WTC11 (cell line): ENCODE measurements around the gene ANXA2.

ENCODE experiments used
- ESRRA ChIP-seq: sonication (generic); formaldehyde crosslinking; IDR thresholded peaks from 2 replicates; pipeline ENCODE4 v1.8.1; 2022; ENCODE audit warnings: mild to moderate bottlenecking, missing genetic modification reagents, borderline replicate concordance
- MXD4 ChIP-seq: fragments of 250-450 bp; sonication (Bioruptor Pico); IDR thresholded peaks from 2 replicates; pipeline ENCODE4 v1.8.0; 2021; ENCODE audit warnings: mild to moderate bottlenecking, moderate library complexity, borderline replicate concordance
- NR2C2 ChIP-seq: sonication (generic); formaldehyde crosslinking; IDR thresholded peaks from 2 replicates; pipeline ENCODE4 v1.8.0; 2022; ENCODE audit warnings: mild to moderate bottlenecking, missing genetic modification reagents
- SMAD4 ChIP-seq: sonication (generic); formaldehyde crosslinking; IDR thresholded peaks from 2 replicates; pipeline ENCODE4 v1.8.0; 2022; ENCODE audit warnings: mild to moderate bottlenecking, missing genetic modification reagents
- TF ChIP-seq, protein P1 (sequence below): sonication (generic); formaldehyde crosslinking; IDR thresholded peaks from 2 replicates; pipeline ENCODE4 v1.8.1; 2022; ENCODE audit warnings: low read depth, mild to moderate bottlenecking, moderate library complexity, missing genetic modification reagents, borderline replicate concordance
- TF ChIP-seq, protein P2 (sequence below): fragments of 200-600 bp; IDR thresholded peaks from 2 replicates; pipeline ENCODE4 v1.8.0; 2022; ENCODE audit warnings: antibody characterized with exemption
- TF ChIP-seq, protein P3 (sequence below): sonication (generic); formaldehyde crosslinking; IDR thresholded peaks from 2 replicates; pipeline ENCODE4 v1.8.1; 2023; ENCODE audit warnings: mild to moderate bottlenecking, moderate library complexity, missing genetic modification reagents
- TF ChIP-seq, protein P4 (sequence below): sonication (generic); formaldehyde crosslinking; IDR thresholded peaks from 2 replicates; pipeline ENCODE4 v1.8.1; 2022; ENCODE audit warnings: low read depth, missing genetic modification reagents, borderline replicate concordance
- TF ChIP-seq, protein P5 (sequence below): sonication (generic); formaldehyde crosslinking; IDR thresholded peaks from 2 replicates; pipeline ENCODE4 v1.8.1; 2022; ENCODE audit warnings: missing genetic modification reagents, borderline replicate concordance
- TF ChIP-seq, protein P6 (sequence below): sonication (generic); formaldehyde crosslinking; IDR thresholded peaks from 2 replicates; pipeline ENCODE4 v1.8.0; 2023; ENCODE audit warnings: missing genetic modification reagents
- TF ChIP-seq, protein P7 (sequence below): sonication (generic); formaldehyde crosslinking; IDR thresholded peaks from 2 replicates; pipeline ENCODE4 v1.8.0; 2022; ENCODE audit warnings: mild to moderate bottlenecking, missing genetic modification reagents
- TF ChIP-seq, protein P8 (sequence below): sonication (generic); formaldehyde crosslinking; IDR thresholded peaks from 2 replicates; pipeline ENCODE4 v1.8.0; 2022; ENCODE audit warnings: mild to moderate bottlenecking, missing genetic modification reagents
- TF ChIP-seq, protein P9 (sequence below): sonication (generic); formaldehyde crosslinking; IDR thresholded peaks from 2 replicates; pipeline ENCODE4 v1.8.0; 2022; ENCODE audit warnings: mild to moderate bottlenecking, missing genetic modification reagents
- TF ChIP-seq, protein P10 (sequence below): fragments of 250-450 bp; sonication (Bioruptor Pico); IDR thresholded peaks from 2 replicates; pipeline ENCODE4 v1.9.0; 2021; ENCODE audit warnings: mild to moderate bottlenecking

DNA sequence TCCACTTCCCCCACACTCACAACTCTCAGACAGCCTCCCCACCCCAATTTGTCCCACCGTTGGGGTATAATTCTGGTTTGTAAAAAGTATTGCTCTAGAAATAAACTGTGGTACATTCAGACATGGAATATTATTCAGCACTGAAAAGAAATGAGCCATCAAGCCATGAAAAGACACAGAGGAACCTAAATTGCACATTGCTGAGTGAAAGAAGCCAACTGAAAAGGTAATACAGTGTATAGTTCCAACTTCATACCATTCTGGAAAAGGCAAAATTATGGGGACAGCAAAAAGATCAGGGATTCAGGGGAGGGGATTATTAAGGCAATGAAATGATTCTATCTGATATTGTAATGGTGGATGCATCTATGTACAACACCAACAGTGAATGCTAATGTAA lies 10.5 kb downstream of the ANXA2 start:
- TF ChIP-seq, protein P1, sequence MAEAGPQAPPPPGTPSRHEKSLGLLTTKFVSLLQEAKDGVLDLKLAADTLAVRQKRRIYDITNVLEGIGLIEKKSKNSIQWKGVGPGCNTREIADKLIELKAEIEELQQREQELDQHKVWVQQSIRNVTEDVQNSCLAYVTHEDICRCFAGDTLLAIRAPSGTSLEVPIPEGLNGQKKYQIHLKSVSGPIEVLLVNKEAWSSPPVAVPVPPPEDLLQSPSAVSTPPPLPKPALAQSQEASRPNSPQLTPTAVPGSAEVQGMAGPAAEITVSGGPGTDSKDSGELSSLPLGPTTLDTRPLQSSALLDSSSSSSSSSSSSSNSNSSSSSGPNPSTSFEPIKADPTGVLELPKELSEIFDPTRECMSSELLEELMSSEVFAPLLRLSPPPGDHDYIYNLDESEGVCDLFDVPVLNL (CRISPR knock-in tag): no peak
- TF ChIP-seq, protein P2, sequence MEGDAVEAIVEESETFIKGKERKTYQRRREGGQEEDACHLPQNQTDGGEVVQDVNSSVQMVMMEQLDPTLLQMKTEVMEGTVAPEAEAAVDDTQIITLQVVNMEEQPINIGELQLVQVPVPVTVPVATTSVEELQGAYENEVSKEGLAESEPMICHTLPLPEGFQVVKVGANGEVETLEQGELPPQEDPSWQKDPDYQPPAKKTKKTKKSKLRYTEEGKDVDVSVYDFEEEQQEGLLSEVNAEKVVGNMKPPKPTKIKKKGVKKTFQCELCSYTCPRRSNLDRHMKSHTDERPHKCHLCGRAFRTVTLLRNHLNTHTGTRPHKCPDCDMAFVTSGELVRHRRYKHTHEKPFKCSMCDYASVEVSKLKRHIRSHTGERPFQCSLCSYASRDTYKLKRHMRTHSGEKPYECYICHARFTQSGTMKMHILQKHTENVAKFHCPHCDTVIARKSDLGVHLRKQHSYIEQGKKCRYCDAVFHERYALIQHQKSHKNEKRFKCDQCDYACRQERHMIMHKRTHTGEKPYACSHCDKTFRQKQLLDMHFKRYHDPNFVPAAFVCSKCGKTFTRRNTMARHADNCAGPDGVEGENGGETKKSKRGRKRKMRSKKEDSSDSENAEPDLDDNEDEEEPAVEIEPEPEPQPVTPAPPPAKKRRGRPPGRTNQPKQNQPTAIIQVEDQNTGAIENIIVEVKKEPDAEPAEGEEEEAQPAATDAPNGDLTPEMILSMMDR: no peak
- TF ChIP-seq, protein P3, sequence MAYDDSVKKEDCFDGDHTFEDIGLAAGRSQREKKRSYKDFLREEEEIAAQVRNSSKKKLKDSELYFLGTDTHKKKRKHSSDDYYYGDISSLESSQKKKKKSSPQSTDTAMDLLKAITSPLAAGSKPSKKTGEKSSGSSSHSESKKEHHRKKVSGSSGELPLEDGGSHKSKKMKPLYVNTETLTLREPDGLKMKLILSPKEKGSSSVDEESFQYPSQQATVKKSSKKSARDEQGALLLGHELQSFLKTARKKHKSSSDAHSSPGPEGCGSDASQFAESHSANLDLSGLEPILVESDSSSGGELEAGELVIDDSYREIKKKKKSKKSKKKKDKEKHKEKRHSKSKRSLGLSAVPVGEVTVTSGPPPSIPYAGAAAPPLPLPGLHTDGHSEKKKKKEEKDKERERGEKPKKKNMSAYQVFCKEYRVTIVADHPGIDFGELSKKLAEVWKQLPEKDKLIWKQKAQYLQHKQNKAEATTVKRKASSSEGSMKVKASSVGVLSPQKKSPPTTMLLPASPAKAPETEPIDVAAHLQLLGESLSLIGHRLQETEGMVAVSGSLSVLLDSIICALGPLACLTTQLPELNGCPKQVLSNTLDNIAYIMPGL (CRISPR knock-in tag): no peak
- no peak for TF ChIP-seq SMAD4 (CRISPR knock-in tag)
- TF ChIP-seq, protein P4, sequence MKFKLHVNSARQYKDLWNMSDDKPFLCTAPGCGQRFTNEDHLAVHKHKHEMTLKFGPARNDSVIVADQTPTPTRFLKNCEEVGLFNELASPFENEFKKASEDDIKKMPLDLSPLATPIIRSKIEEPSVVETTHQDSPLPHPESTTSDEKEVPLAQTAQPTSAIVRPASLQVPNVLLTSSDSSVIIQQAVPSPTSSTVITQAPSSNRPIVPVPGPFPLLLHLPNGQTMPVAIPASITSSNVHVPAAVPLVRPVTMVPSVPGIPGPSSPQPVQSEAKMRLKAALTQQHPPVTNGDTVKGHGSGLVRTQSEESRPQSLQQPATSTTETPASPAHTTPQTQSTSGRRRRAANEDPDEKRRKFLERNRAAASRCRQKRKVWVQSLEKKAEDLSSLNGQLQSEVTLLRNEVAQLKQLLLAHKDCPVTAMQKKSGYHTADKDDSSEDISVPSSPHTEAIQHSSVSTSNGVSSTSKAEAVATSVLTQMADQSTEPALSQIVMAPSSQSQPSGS (CRISPR knock-in tag): no peak
- TF ChIP-seq, protein P5, sequence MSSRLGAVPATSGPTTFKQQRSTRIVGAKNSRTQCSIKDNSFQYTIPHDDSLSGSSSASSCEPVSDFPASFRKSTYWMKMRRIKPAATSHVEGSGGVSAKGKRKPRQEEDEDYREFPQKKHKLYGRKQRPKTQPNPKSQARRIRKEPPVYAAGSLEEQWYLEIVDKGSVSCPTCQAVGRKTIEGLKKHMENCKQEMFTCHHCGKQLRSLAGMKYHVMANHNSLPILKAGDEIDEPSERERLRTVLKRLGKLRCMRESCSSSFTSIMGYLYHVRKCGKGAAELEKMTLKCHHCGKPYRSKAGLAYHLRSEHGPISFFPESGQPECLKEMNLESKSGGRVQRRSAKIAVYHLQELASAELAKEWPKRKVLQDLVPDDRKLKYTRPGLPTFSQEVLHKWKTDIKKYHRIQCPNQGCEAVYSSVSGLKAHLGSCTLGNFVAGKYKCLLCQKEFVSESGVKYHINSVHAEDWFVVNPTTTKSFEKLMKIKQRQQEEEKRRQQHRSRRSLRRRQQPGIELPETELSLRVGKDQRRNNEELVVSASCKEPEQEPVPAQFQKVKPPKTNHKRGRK (CRISPR knock-in tag): no peak
- TF ChIP-seq ESRRA: no peak
- TF ChIP-seq, protein P6, sequence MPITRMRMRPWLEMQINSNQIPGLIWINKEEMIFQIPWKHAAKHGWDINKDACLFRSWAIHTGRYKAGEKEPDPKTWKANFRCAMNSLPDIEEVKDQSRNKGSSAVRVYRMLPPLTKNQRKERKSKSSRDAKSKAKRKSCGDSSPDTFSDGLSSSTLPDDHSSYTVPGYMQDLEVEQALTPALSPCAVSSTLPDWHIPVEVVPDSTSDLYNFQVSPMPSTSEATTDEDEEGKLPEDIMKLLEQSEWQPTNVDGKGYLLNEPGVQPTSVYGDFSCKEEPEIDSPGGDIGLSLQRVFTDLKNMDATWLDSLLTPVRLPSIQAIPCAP (CRISPR knock-in tag): no peak
- TF ChIP-seq, protein P7, sequence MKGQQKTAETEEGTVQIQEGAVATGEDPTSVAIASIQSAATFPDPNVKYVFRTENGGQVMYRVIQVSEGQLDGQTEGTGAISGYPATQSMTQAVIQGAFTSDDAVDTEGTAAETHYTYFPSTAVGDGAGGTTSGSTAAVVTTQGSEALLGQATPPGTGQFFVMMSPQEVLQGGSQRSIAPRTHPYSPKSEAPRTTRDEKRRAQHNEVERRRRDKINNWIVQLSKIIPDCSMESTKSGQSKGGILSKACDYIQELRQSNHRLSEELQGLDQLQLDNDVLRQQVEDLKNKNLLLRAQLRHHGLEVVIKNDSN (CRISPR knock-in tag): no peak
- TF ChIP-seq NR2C2 (CRISPR knock-in tag): no peak
- no peak for TF ChIP-seq MXD4 (CRISPR knock-in tag)
- TF ChIP-seq, protein P8, sequence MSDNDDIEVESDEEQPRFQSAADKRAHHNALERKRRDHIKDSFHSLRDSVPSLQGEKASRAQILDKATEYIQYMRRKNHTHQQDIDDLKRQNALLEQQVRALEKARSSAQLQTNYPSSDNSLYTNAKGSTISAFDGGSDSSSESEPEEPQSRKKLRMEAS (CRISPR knock-in tag): no peak
- TF ChIP-seq, protein P9, sequence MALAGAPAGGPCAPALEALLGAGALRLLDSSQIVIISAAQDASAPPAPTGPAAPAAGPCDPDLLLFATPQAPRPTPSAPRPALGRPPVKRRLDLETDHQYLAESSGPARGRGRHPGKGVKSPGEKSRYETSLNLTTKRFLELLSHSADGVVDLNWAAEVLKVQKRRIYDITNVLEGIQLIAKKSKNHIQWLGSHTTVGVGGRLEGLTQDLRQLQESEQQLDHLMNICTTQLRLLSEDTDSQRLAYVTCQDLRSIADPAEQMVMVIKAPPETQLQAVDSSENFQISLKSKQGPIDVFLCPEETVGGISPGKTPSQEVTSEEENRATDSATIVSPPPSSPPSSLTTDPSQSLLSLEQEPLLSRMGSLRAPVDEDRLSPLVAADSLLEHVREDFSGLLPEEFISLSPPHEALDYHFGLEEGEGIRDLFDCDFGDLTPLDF: no peak
- TF ChIP-seq, protein P10, sequence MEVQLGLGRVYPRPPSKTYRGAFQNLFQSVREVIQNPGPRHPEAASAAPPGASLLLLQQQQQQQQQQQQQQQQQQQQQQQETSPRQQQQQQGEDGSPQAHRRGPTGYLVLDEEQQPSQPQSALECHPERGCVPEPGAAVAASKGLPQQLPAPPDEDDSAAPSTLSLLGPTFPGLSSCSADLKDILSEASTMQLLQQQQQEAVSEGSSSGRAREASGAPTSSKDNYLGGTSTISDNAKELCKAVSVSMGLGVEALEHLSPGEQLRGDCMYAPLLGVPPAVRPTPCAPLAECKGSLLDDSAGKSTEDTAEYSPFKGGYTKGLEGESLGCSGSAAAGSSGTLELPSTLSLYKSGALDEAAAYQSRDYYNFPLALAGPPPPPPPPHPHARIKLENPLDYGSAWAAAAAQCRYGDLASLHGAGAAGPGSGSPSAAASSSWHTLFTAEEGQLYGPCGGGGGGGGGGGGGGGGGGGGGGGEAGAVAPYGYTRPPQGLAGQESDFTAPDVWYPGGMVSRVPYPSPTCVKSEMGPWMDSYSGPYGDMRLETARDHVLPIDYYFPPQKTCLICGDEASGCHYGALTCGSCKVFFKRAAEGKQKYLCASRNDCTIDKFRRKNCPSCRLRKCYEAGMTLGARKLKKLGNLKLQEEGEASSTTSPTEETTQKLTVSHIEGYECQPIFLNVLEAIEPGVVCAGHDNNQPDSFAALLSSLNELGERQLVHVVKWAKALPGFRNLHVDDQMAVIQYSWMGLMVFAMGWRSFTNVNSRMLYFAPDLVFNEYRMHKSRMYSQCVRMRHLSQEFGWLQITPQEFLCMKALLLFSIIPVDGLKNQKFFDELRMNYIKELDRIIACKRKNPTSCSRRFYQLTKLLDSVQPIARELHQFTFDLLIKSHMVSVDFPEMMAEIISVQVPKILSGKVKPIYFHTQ (CRISPR knock-in tag): no peak
